Neural cell (in vitro differentiated cells): ENCODE data around the gene KLHDC4. TPM values are rescaled to one million over a fixed set of nuclear protein-coding genes. Genes with fewer than 3 reads are reported as not detected.

Experiments used
- H2AFZ ChIP-seq: fragments of 200-600, 300-800 bp; sonication (generic), shearing (Covaris generic); 2 replicates; pipeline ENCODE4 v1.6.0; 2014; ENCODE audit warnings: low read depth, mild to moderate bottlenecking, antibody characterized with exemption, low read length, moderate library complexity
- H3F3A ChIP-seq: fragments of 200-600 bp; shearing (Covaris generic); 2 replicates; pipeline ENCODE4 v1.6.1; 2016; ENCODE audit warnings: mild to moderate bottlenecking, moderate library complexity, mixed read lengths, antibody characterized with exemption, low read length; ENCODE audit not compliant: insufficient read depth, poor library complexity, severe bottlenecking
- H3K27ac ChIP-seq: fragments of 200-600, 300-800 bp; sonication (generic), shearing (Covaris generic); 2 replicates; pipeline ENCODE4 v1.5.1; 2014; ENCODE audit warnings: mild to moderate bottlenecking, low read length, moderate library complexity
- H3K27me3 ChIP-seq: fragments of 300-800, 200-600 bp; sonication (generic), shearing (Covaris generic); 2 replicates; pipeline ENCODE4 v1.6.0; 2014; ENCODE audit warnings: mild to moderate bottlenecking, low read depth, low read length, moderate library complexity; ENCODE audit not compliant: insufficient read depth
- H3K36me3 ChIP-seq: fragments of 300-800, 200-600 bp; sonication (generic), shearing (Covaris generic); 2 replicates; pipeline ENCODE4 v1.5.1; 2014; ENCODE audit warnings: mild to moderate bottlenecking, antibody characterized with exemption, low read length, moderate library complexity; ENCODE audit not compliant: insufficient read depth
- H3K4me2 ChIP-seq: fragments of 300-800, 200-600 bp; sonication (generic), shearing (Covaris generic); 2 replicates; pipeline ENCODE4 v1.6.0; 2014; ENCODE audit warnings: mild to moderate bottlenecking, low read length
- H3K4me3 ChIP-seq: fragments of 300-800, 200-600 bp; sonication (generic), shearing (Covaris generic); 2 replicates; pipeline ENCODE4 v1.5.1; 2014; ENCODE audit warnings: mild to moderate bottlenecking, low read length, moderate library complexity
- H3K79me2 ChIP-seq: fragments of 200-600 bp; shearing (Covaris generic); replicated peaks from 2 replicates; pipeline ENCODE4 v1.6.0; 2014; ENCODE audit warnings: mild to moderate bottlenecking, low read length, moderate library complexity; ENCODE audit not compliant: insufficient read depth
- H3K9ac ChIP-seq: fragments of 300-800, 200-600 bp; sonication (generic), shearing (Covaris generic); 2 replicates; pipeline ENCODE4 v1.6.1; 2016; ENCODE audit warnings: mild to moderate bottlenecking, low read length, mixed read lengths
- H3K9me2 ChIP-seq: fragments of 200-600 bp; shearing (Covaris generic); 2 replicates; pipeline ENCODE4 v1.6.1; 2016; ENCODE audit warnings: mild to moderate bottlenecking, low read length, mixed read lengths; ENCODE audit not compliant: insufficient read depth
- H3K9me3 ChIP-seq: fragments of 200-600, 300-800 bp; sonication (generic), shearing (Covaris generic); 2 replicates; pipeline ENCODE4 v1.6.1; 2016; ENCODE audit warnings: mild to moderate bottlenecking, mixed run types, low read length, moderate library complexity, mixed read lengths
- H4K20me1 ChIP-seq: fragments of 200-600 bp; shearing (Covaris generic); 2 replicates; pipeline ENCODE4 v1.6.1; 2016; ENCODE audit warnings: mild to moderate bottlenecking, mixed run types; ENCODE audit not compliant: insufficient read depth
- EP300 ChIP-seq: fragments of 450-650 bp; conservative IDR thresholded peaks from 2 replicates; pipeline ENCODE4 v1.6.1; 2014; ENCODE audit warnings: antibody characterized with exemption, mild to moderate bottlenecking, moderate library complexity; ENCODE audit not compliant: poor library complexity, severe bottlenecking
- EZH2 ChIP-seq: fragments of 200-600, 300-800 bp; shearing (Covaris generic), sonication (generic); IDR thresholded peaks from 2 replicates; pipeline ENCODE4 v1.6.1; 2014; ENCODE audit warnings: antibody characterized with exemption, low read length, borderline replicate concordance, mild to moderate bottlenecking; ENCODE audit not compliant: insufficient read depth, poor library complexity, severe bottlenecking
- MXI1 ChIP-seq: fragments of 450-650 bp; conservative IDR thresholded peaks from 2 replicates; pipeline ENCODE4 v1.6.1; 2014; ENCODE audit warnings: antibody characterized with exemption, mild to moderate bottlenecking; ENCODE audit not compliant: poor library complexity, severe bottlenecking
- POLR2AphosphoS5 ChIP-seq: IDR thresholded peaks from 2 replicates; pipeline ENCODE4 v1.6.1; 2012
- RAD21 ChIP-seq: fragments of 450-650 bp; conservative IDR thresholded peaks from 2 replicates; pipeline ENCODE4 v1.6.1; 2014; ENCODE audit warnings: antibody characterized with exemption, mild to moderate bottlenecking, moderate library complexity
- SMC3 ChIP-seq: fragments of 450-650 bp; conservative IDR thresholded peaks from 2 replicates; pipeline ENCODE4 v1.6.1; 2014; ENCODE audit warnings: antibody characterized with exemption, mild to moderate bottlenecking, moderate library complexity; ENCODE audit not compliant: poor library complexity
- TAF1 ChIP-seq: IDR thresholded peaks from 2 replicates; pipeline ENCODE4 v1.6.1; 2012; ENCODE audit warnings: low read depth
- polyA plus RNA-seq: library from polyadenylated mRNA; depleted of rRNA; stranded (reverse); fragments of >200 nt; gene quantifications from 2 replicates; pipeline ENCODE4 v1.2.3, GENCODE V29; 2014
- TF ChIP-seq, protein P1 (sequence below): fragments of 450-650 bp; IDR thresholded peaks from 2 replicates; pipeline ENCODE4 v1.5.1; 2014; ENCODE audit warnings: antibody characterized with exemption, mild to moderate bottlenecking, moderate library complexity; ENCODE audit not compliant: poor library complexity, severe bottlenecking
- TF ChIP-seq, protein P2 (sequence below): IDR thresholded peaks from 2 replicates; pipeline ENCODE4 v1.6.1; 2012; ENCODE audit warnings: borderline replicate concordance

KLHDC4 gene
- polyA plus RNA-seq, 1 donor from 2014 or later, result 27.5 TPM

DNA sequence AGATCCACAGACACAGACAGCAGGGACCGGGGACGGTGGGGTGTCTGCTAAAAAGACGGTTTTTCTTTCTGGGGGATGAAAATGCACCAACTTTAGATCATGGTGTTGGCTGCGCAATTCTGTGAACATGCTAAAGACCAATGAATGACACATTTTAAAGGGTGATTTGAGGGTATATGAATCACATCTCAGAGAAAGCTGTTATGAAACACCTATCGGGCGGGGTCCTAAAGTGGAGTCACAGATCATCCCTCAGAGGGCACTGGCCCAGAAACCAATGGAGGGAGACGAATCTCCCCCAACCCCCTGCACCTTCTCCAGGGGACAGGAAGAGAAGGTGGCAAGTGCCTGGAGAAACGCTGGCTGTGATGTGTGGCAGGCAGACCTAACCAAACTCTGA lies 26.0 kb downstream of the KLHDC4 start:
- H3F3A ChIP-seq, result no peaks in the 10 kb centered on the region
- H3K9me3 ChIP-seq, result no peaks in the 10 kb centered on the region
- H3K27me3 ChIP-seq, result no peaks in the 10 kb centered on the region
- H3K79me2 ChIP-seq, result no peaks in the 10 kb centered on the region
- no peak overlapping the region for H3K4me3 ChIP-seq
- no peaks in the 10 kb centered on the region for H3K9me2 ChIP-seq
- TF ChIP-seq EZH2 (no peak), TAF1 (no peak), RAD21 (no peak), MXI1 (no peak), POLR2AphosphoS5 (no peak), EP300 (no peak), SMC3 (no peak)
- TF ChIP-seq, protein P1, sequence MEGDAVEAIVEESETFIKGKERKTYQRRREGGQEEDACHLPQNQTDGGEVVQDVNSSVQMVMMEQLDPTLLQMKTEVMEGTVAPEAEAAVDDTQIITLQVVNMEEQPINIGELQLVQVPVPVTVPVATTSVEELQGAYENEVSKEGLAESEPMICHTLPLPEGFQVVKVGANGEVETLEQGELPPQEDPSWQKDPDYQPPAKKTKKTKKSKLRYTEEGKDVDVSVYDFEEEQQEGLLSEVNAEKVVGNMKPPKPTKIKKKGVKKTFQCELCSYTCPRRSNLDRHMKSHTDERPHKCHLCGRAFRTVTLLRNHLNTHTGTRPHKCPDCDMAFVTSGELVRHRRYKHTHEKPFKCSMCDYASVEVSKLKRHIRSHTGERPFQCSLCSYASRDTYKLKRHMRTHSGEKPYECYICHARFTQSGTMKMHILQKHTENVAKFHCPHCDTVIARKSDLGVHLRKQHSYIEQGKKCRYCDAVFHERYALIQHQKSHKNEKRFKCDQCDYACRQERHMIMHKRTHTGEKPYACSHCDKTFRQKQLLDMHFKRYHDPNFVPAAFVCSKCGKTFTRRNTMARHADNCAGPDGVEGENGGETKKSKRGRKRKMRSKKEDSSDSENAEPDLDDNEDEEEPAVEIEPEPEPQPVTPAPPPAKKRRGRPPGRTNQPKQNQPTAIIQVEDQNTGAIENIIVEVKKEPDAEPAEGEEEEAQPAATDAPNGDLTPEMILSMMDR, result no peak
- TF ChIP-seq, protein P2, sequence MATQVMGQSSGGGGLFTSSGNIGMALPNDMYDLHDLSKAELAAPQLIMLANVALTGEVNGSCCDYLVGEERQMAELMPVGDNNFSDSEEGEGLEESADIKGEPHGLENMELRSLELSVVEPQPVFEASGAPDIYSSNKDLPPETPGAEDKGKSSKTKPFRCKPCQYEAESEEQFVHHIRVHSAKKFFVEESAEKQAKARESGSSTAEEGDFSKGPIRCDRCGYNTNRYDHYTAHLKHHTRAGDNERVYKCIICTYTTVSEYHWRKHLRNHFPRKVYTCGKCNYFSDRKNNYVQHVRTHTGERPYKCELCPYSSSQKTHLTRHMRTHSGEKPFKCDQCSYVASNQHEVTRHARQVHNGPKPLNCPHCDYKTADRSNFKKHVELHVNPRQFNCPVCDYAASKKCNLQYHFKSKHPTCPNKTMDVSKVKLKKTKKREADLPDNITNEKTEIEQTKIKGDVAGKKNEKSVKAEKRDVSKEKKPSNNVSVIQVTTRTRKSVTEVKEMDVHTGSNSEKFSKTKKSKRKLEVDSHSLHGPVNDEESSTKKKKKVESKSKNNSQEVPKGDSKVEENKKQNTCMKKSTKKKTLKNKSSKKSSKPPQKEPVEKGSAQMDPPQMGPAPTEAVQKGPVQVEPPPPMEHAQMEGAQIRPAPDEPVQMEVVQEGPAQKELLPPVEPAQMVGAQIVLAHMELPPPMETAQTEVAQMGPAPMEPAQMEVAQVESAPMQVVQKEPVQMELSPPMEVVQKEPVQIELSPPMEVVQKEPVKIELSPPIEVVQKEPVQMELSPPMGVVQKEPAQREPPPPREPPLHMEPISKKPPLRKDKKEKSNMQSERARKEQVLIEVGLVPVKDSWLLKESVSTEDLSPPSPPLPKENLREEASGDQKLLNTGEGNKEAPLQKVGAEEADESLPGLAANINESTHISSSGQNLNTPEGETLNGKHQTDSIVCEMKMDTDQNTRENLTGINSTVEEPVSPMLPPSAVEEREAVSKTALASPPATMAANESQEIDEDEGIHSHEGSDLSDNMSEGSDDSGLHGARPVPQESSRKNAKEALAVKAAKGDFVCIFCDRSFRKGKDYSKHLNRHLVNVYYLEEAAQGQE, result no peak
- H4K20me1 ChIP-seq, result no peaks in the 10 kb centered on the region
- no peak overlapping the region for H3K27ac ChIP-seq
- H2AFZ ChIP-seq, result no peak overlapping the region
- H3K9ac ChIP-seq, result no peak overlapping the region
- H3K4me2 ChIP-seq, result no peak overlapping the region
- H3K36me3 ChIP-seq, result no peaks in the 10 kb centered on the region

DNA sequence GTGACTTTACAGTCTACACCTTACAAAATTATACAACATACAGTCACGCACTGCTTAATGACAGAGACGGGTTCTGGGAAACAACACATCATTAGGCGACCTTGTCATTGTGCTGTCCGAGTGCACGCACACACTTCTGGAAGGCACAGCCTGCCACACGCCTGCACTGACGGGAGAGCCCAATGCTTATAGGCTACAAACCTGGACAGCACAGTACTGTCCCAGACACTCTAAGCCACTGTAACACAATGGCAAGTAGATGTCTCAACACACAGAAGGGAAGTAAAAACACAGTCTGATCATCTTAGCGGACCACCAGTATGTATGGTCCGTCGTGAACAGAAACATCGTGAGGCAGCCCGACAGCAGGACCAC lies 29.8 kb downstream of the KLHDC4 start:
- no peaks in the 10 kb centered on the region for H3K27me3 ChIP-seq
- no peak overlapping the region for H3K27ac ChIP-seq
- H2AFZ ChIP-seq, result no peak overlapping the region
- H3K36me3 ChIP-seq, result no peaks in the 10 kb centered on the region
- H3K9me3 ChIP-seq, result no peaks in the 10 kb centered on the region
- no peaks in the 10 kb centered on the region for H3F3A ChIP-seq
- H3K4me2 ChIP-seq, result no peak overlapping the region
- TF ChIP-seq EZH2 (no peak), EP300 (no peak), POLR2AphosphoS5 (no peak), RAD21 (no peak), TAF1 (no peak), MXI1 (no peak), SMC3 (no peak)
- TF ChIP-seq, protein P1, result no peak
- TF ChIP-seq, protein P2, result no peak
- no peak overlapping the region for H3K4me3 ChIP-seq
- H4K20me1 ChIP-seq, result no peaks in the 10 kb centered on the region
- no peaks in the 10 kb centered on the region for H3K9me2 ChIP-seq
- H3K79me2 ChIP-seq, result no peaks in the 10 kb centered on the region
- H3K9ac ChIP-seq, result no peak overlapping the region
